Measurements from ENCODE around the gene FBXW10B. TPM values are rescaled to one million over a fixed set of nuclear protein-coding genes. Genes with fewer than 3 reads are reported as not detected.
"Not testable (repeated sequence)": the region's sequence is repeated elsewhere in the genome, so short reads cannot be mapped to it uniquely, and the experiment has no call there.

The FBXW10B gene
- total and polyA plus RNA-seq, 2 donors (not counting 1 experiment from before 2014, with no cell fraction given) = 0.10 to 0.76 TPM

- H3K36me3 ChIP-seq (replicated peaks in 1 of 2; ENCODE audit: control extremely low read depth in 1 of 2, control insufficient read depth in 1 of 2, extremely low read depth in 1 of 2, insufficient read depth in 2 of 2, low read length in 1 of 2); H3K4me2 ChIP-seq (replicated peaks; ENCODE audit: low read depth, low read length, poor library complexity, severe bottlenecking); intact Hi-C loops (cut with micrococcal nuclease); H3K27me3 Mint-ChIP-seq; H3K4me1 ChIP-seq (ENCODE audit: control insufficient read depth in 2 of 2, insufficient read depth in 2 of 2, low read length in 2 of 2); H3K79me2 ChIP-seq (ENCODE audit: control insufficient read depth, insufficient read depth, low read length); ATAC-seq (ENCODE audit: low read depth); H3K27ac ChIP-seq (ENCODE audit: low read length in 2 of 2); H3K9me3 ChIP-seq (ENCODE audit: control extremely low read depth in 1 of 3, control insufficient read depth in 2 of 3, insufficient read depth in 1 of 3, low read length in 2 of 3); H3K27me3 ChIP-seq (replicated peaks in 1 of 4; ENCODE audit: control extremely low read depth in 1 of 4, control insufficient read depth in 3 of 4, insufficient read depth in 4 of 4, low read length in 3 of 4); H3K9me3 Mint-ChIP-seq (ENCODE audit: insufficient read depth); H3K27ac Mint-ChIP-seq; H3K4me3 ChIP-seq (ENCODE audit: control extremely low read depth in 1 of 5, extremely low read depth in 1 of 5, insufficient read depth in 1 of 5, low read depth in 2 of 5, low read length in 4 of 5); CTCF ChIA-PET; H3K9ac ChIP-seq (ENCODE audit: low read length); POLR2A ChIA-PET; DNase-seq; H3K4me3 Mint-ChIP-seq; H4K20me1 ChIP-seq (ENCODE audit: control insufficient read depth, insufficient read depth, low read length, poor library complexity, severe bottlenecking); H3K4me1 Mint-ChIP-seq; H2AFZ ChIP-seq (ENCODE audit: insufficient read depth, low read depth, low read length, poor library complexity, severe bottlenecking): not testable (repeated sequence)
- WGBS (ENCODE audit: insufficient coverage) = no CpG with 5 or more reads among the region's 8 CpGs
Observed at GRCh38 chr17:15622124-15622523, 2.6 kb upstream of the FBXW10B start.

DNA sequence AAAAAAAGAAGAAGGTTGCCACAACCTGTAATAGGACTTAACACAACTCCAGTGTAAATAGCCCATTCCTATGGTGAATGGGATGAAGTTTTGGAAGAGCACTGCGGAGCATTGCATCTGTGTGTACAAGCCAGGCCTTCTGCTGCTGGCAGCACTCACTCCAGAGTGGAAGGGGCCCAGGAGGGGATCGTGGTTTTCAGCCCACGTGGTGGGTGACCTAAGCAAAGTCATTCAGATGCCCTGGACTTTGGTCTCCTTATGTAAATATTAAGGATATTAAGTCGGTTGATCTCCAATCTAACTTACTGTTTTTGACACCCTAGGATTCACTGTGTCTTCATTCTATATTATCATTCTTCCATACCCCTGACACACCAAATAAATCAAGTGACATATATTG, 2.7 kb downstream of the FBXW10B start:
- H3K36me3 ChIP-seq (replicated peaks in 1 of 2; ENCODE audit: control extremely low read depth in 1 of 2, control insufficient read depth in 1 of 2, extremely low read depth in 1 of 2, insufficient read depth in 2 of 2, low read length in 1 of 2); CTCF ChIA-PET; H3K4me3 Mint-ChIP-seq; H3K9me3 Mint-ChIP-seq (ENCODE audit: insufficient read depth); H3K4me1 Mint-ChIP-seq; H3K9me3 ChIP-seq (ENCODE audit: control extremely low read depth in 1 of 3, control insufficient read depth in 2 of 3, insufficient read depth in 1 of 3, low read length in 2 of 3); ATAC-seq (ENCODE audit: low read depth); H3K9ac ChIP-seq (ENCODE audit: low read length); H3K27ac Mint-ChIP-seq; H2AFZ ChIP-seq (ENCODE audit: insufficient read depth, low read depth, low read length, poor library complexity, severe bottlenecking); H3K27ac ChIP-seq (ENCODE audit: low read length in 2 of 2); H3K27me3 ChIP-seq (replicated peaks in 1 of 4; ENCODE audit: control extremely low read depth in 1 of 4, control insufficient read depth in 3 of 4, insufficient read depth in 4 of 4, low read length in 3 of 4); intact Hi-C loops (cut with micrococcal nuclease); H3K4me3 ChIP-seq (ENCODE audit: control extremely low read depth in 1 of 5, extremely low read depth in 1 of 5, insufficient read depth in 1 of 5, low read depth in 2 of 5, low read length in 4 of 5); H3K4me1 ChIP-seq (ENCODE audit: control insufficient read depth in 2 of 2, insufficient read depth in 2 of 2, low read length in 2 of 2); H3K4me2 ChIP-seq (replicated peaks; ENCODE audit: low read depth, low read length, poor library complexity, severe bottlenecking); POLR2A ChIA-PET; H3K79me2 ChIP-seq (ENCODE audit: control insufficient read depth, insufficient read depth, low read length); H4K20me1 ChIP-seq (ENCODE audit: control insufficient read depth, insufficient read depth, low read length, poor library complexity, severe bottlenecking); H3K27me3 Mint-ChIP-seq; DNase-seq: not testable (repeated sequence)
- 31% methylated on average over 3 of the region's 4 CpGs for whole genome bisulfite sequencing (ENCODE audit: insufficient coverage)

DNA sequence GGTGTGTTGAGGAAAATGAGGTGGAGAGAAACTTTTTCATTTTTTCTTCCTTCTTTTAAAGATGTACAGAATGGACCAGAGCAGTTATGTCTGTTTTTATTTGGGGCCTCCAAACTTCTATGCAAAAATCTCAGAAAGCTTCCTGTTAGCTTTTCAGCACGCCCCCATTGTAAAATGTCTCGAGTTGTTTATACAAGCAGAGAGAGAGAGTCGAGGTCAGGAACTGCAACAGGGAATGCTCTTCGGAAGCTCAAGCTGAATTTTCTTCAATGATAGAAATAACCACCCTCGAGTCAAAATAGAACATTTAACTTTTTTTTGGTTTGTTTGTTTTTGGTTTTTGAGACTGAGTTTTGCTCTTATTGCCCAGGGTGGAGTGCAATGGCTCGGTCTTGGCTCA, 3.7 kb downstream of the FBXW10B start:
- H3K4me2 ChIP-seq (replicated peaks; ENCODE audit: low read depth, low read length, poor library complexity, severe bottlenecking); H3K4me1 Mint-ChIP-seq; H3K9ac ChIP-seq (ENCODE audit: low read length); CTCF ChIA-PET; intact Hi-C loops (cut with micrococcal nuclease); H3K27me3 ChIP-seq (replicated peaks in 1 of 4; ENCODE audit: control extremely low read depth in 1 of 4, control insufficient read depth in 3 of 4, insufficient read depth in 4 of 4, low read length in 3 of 4); H3K36me3 ChIP-seq (replicated peaks in 1 of 2; ENCODE audit: control extremely low read depth in 1 of 2, control insufficient read depth in 1 of 2, extremely low read depth in 1 of 2, insufficient read depth in 2 of 2, low read length in 1 of 2); H3K4me3 Mint-ChIP-seq; H2AFZ ChIP-seq (ENCODE audit: insufficient read depth, low read depth, low read length, poor library complexity, severe bottlenecking); H3K79me2 ChIP-seq (ENCODE audit: control insufficient read depth, insufficient read depth, low read length); H3K27ac ChIP-seq (ENCODE audit: low read length in 2 of 2); H3K9me3 Mint-ChIP-seq (ENCODE audit: insufficient read depth); POLR2A ChIA-PET; ATAC-seq (ENCODE audit: low read depth); H3K4me1 ChIP-seq (ENCODE audit: control insufficient read depth in 2 of 2, insufficient read depth in 2 of 2, low read length in 2 of 2); DNase-seq; H3K9me3 ChIP-seq (ENCODE audit: control extremely low read depth in 1 of 3, control insufficient read depth in 2 of 3, insufficient read depth in 1 of 3, low read length in 2 of 3); H4K20me1 ChIP-seq (ENCODE audit: control insufficient read depth, insufficient read depth, low read length, poor library complexity, severe bottlenecking); H3K4me3 ChIP-seq (ENCODE audit: control extremely low read depth in 1 of 5, extremely low read depth in 1 of 5, insufficient read depth in 1 of 5, low read depth in 2 of 5, low read length in 4 of 5); H3K27ac Mint-ChIP-seq: not testable (repeated sequence)
- WGBS (ENCODE audit: insufficient coverage) = no CpG with 5 or more reads among the region's 6 CpGs
- H3K27me3 Mint-ChIP-seq = peaks cover 12% of the 10 kb centered on the region

DNA sequence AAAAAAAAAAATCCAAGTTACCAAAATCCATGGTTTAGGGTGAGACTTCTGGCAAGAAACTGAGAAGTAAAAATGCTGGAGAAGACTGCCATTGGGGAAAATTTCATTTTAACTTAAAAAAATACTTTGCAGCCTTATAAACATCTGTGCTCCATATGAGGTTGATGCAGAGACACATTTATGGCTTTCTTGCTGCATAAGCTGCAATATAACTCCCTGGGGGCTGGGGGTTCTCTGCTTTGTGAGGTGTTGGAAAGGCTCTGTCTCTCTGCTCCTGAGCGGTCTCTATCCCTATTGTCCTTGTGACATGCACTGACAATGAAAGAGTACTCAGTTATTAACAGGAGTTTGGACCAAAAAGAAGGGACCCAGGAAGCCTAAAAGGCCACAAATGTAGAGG, 6.4 kb downstream of the FBXW10B start:
- H3K9ac ChIP-seq (ENCODE audit: low read length); H3K27ac Mint-ChIP-seq; H3K4me2 ChIP-seq (replicated peaks; ENCODE audit: low read depth, low read length, poor library complexity, severe bottlenecking); H3K4me1 Mint-ChIP-seq; intact Hi-C loops (cut with micrococcal nuclease); DNase-seq; H3K4me3 Mint-ChIP-seq; H3K4me1 ChIP-seq (ENCODE audit: control insufficient read depth in 2 of 2, insufficient read depth in 2 of 2, low read length in 2 of 2); ATAC-seq (ENCODE audit: low read depth); H3K27me3 ChIP-seq (replicated peaks in 1 of 4; ENCODE audit: control extremely low read depth in 1 of 4, control insufficient read depth in 3 of 4, insufficient read depth in 4 of 4, low read length in 3 of 4); H2AFZ ChIP-seq (ENCODE audit: insufficient read depth, low read depth, low read length, poor library complexity, severe bottlenecking); H3K36me3 ChIP-seq (replicated peaks in 1 of 2; ENCODE audit: control extremely low read depth in 1 of 2, control insufficient read depth in 1 of 2, extremely low read depth in 1 of 2, insufficient read depth in 2 of 2, low read length in 1 of 2); POLR2A ChIA-PET; H3K27ac ChIP-seq (ENCODE audit: low read length in 2 of 2); H3K79me2 ChIP-seq (ENCODE audit: control insufficient read depth, insufficient read depth, low read length); CTCF ChIA-PET; H3K9me3 Mint-ChIP-seq (ENCODE audit: insufficient read depth); H3K4me3 ChIP-seq (ENCODE audit: control extremely low read depth in 1 of 5, extremely low read depth in 1 of 5, insufficient read depth in 1 of 5, low read depth in 2 of 5, low read length in 4 of 5); H4K20me1 ChIP-seq (ENCODE audit: control insufficient read depth, insufficient read depth, low read length, poor library complexity, severe bottlenecking); H3K9me3 ChIP-seq (ENCODE audit: control extremely low read depth in 1 of 3, control insufficient read depth in 2 of 3, insufficient read depth in 1 of 3, low read length in 2 of 3): not testable (repeated sequence)
- H3K27me3 Mint-ChIP-seq = peaks cover 17% of the 10 kb centered on the region
- no CpG with 5 or more reads among the region's 1 CpG for WGBS (ENCODE audit: insufficient coverage)
